ENCODE results near the gene DLGAP4.

DLGAP4 gene

GRCh38 chr20:36574366-36575135, 268.4 kb downstream of the DLGAP4 start:
- TF ChIP-seq CTCF (IDR thresholded peaks at IDR 0.05; ENCODE audit: insufficient read depth, low read length, poor library complexity, severe bottlenecking), result no peak
- DNase-seq (ENCODE audit: extremely low read depth, insufficient read length), result peak; percentile 61
- peaks cover 7% of the 10 kb centered on the region for H3K36me3 ChIP-seq (ENCODE audit: control insufficient read depth, insufficient read depth, low read length)
- H3K27me3 ChIP-seq (replicated peaks; ENCODE audit: control insufficient read depth, insufficient read depth, low read length), result no peaks in the 10 kb centered on the region
- peak overlapping the region; percentile 93 for H3K4me3 ChIP-seq (replicated peaks; ENCODE audit: low read depth, low read length)

- no peak overlapping the region for H3K4me3 ChIP-seq (replicated peaks; ENCODE audit: low read depth, low read length)
- peaks cover 13% of the 10 kb centered on the region for H3K36me3 ChIP-seq (ENCODE audit: control insufficient read depth, insufficient read depth, low read length)
- no peak for DNase-seq (ENCODE audit: extremely low read depth, insufficient read length)
- no peak for TF ChIP-seq CTCF (IDR thresholded peaks at IDR 0.05; ENCODE audit: insufficient read depth, low read length, poor library complexity, severe bottlenecking)
- H3K27me3 ChIP-seq (replicated peaks; ENCODE audit: control insufficient read depth, insufficient read depth, low read length), result no peaks in the 10 kb centered on the region
Observed at GRCh38 chr20:36576081-36576445, 269.9 kb downstream of the DLGAP4 start.
